GM12865 (cell line): Measurements from ENCODE around the gene FBXO28.

Source experiments
- DNase-seq: peaks from one replicate; pipeline ENCODE4 v3.0.0; 2010; ENCODE audit warnings: low read depth
- H3K4me3 ChIP-seq: 2 replicates; pipeline ENCODE4 v1.5.1; 2011; ENCODE audit warnings: mild to moderate bottlenecking, low read depth, low read length, control low read depth
- CTCF ChIP-seq: IDR thresholded peaks from 2 replicates; pipeline ENCODE4 v1.5.1; 2011; ENCODE audit warnings: low read length, control low read depth, low read depth, inconsistent platforms; ENCODE audit not compliant: insufficient read depth; ENCODE audit errors: missing control alignments

FBXO28 gene

DNA sequence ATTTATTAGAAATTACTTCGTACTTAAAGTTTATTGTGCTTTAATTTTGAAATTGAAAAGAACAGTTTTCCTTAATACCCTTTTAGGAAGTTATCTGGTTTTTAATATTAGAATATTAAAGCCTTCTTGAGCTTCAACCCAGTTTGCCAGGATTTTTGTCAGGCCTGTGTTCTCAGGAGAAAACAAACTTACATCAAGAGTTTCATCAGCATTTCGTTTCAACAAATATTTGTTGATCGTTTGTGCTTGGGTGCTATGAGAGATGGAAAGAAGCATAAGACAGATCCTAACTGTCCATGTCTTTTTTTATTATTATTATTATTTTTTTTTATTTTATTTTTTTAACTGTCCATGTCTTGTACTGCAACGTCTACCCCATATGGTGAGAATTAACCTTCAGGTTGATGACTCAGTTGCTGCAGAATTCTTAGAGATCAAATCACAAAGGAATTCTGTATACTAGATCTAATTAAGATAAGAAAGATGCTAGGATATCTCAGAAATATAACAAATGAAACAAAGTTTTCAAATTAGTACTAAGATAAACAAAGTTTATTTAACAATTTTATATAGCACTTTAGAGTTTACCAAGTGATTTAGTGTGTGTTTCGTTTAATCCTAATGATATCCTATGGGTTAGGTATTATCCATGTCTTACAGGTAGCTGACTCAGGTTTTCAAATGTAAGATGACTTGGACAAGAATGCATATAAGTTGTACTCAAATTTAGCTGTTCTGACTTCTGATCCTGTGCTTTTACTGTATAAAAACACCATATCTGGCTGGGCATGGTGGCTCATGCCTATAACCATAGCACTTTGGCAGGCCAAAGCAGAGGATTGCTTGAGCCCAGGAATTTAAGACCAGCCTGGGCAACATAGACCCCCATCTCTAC is 14.3 kb downstream of the FBXO28 start:
- DNase-seq = no peak
- TF ChIP-seq CTCF = no peak
- no peak overlapping the region for H3K4me3 ChIP-seq

GRCh38 chr1:224131253-224131652 is 17.3 kb downstream of the FBXO28 start:
- no peak for TF ChIP-seq CTCF
- DNase-seq = no peak
- no peak overlapping the region for H3K4me3 ChIP-seq

DNA sequence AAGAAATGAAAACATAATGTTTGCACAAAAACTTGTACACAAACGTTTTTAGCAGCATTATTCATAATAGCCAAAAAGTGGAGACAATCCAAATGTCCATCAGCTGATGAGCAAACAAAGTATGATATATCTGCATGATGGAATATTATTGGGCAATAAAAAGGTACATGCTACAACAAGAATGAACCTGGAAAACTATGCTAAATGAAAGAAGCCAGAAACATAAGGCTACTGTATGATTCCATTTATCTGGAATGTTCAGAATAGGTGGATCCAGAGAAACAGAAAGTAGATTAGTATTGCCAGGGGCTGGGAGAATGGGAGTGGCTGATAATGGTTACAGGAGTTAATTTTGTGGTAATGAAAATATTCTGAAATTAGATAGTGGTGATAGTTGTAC is 19.0 kb downstream of the FBXO28 start:
- no peak for TF ChIP-seq CTCF
- DNase-seq = no peak
- H3K4me3 ChIP-seq = no peak overlapping the region

DNA sequence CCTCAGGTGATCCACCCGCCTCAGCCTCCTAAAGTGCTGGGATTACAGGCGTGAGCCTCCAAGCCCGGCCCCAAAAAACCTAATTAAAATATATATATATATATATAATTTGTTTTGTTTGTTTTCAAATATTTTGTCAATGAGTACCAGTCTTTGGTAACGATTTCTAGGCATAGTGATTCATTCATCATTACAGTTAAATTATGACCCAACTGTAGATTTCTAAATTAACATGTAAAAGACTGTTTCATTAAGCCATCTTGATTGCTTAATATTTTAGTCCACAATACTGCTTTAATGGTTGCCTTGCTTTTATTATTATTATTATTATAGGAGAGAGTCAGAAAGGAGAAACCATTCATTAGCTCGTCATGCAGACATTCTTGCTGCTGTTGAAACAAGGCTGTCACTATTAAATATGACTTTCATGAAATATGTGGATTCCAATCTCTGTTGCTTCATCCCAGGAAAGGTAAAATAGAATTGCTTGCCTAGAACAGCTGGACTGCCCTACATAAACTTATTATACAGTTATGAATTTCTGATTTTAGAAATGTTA is 19.9 kb downstream of the FBXO28 start:
- DNase-seq = no peak
- no peak overlapping the region for H3K4me3 ChIP-seq

GRCh38 chr1:224137518-224137917 is 23.6 kb downstream of the FBXO28 start:
- no peak for TF ChIP-seq CTCF
- H3K4me3 ChIP-seq = no peak overlapping the region
- no peak for DNase-seq

More for the DNA sequence above, 19.9 kb downstream of the FBXO28 start:
- no peak for TF ChIP-seq CTCF

- no peak for DNase-seq
- no peak for TF ChIP-seq CTCF
- H3K4me3 ChIP-seq = no peak overlapping the region
Measured at GRCh38 chr1:224138198-224138597, 24.3 kb downstream of the FBXO28 start.
